GM03348 (cell line): ENCODE measurements around the gene MED13L.

Source experiments
- DNase-seq: peaks from one replicate; pipeline ENCODE4 v3.0.0; 2012; ENCODE audit warnings: low spot score

Gene MED13L

DNA sequence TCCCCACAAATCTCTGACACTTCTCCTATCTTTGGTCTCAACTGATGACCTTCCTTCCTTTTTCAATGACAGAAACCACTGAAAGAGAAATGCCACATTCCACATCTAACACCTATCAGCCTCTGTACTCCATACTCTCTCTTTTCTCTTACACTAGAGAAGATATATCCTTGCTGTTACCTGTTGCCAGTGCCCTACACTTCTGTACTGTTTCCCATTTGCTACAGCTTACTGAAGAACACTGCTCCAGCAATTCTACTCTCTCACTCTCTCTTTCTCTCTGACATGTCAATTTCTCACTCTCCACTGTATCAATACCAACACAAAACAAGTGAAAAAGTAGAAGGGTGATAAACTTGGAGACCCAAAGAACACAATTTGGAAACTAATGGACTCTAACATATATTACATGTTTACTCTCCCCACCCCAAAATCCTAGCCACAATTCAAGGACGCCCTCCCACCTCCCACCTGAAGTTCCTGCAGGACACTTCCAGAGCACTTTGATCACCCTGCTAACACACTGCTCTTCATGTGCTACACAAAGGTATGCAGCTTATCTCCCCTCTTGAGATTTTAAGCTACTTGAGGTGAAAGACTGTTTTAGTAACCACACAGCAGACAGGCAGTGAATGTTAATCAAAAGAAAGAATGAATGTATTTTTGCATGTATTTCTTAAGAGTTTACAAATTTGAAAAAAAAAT lies 95.0 kb downstream of the MED13L start:
- no peak for DNase-seq

DNA sequence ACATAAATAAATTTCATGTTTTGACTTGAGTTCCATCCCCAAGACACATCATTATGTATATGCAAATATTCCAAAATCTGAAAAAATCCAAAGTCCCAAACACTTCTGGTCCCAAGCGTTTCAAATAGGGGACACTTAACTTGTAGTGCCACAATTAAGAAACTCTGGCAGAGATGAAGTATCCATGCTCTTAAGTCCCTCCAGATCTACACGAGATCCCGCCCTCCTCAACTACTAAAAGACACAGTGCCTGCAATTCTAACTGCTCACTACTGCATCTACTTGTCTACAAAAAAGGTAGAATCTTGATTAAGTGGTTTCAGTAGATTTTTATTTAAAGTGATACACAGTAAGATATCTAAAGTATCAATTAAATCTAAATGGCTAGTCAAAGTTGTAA lies 97.0 kb downstream of the MED13L start:
- no peak for DNase-seq

DNA sequence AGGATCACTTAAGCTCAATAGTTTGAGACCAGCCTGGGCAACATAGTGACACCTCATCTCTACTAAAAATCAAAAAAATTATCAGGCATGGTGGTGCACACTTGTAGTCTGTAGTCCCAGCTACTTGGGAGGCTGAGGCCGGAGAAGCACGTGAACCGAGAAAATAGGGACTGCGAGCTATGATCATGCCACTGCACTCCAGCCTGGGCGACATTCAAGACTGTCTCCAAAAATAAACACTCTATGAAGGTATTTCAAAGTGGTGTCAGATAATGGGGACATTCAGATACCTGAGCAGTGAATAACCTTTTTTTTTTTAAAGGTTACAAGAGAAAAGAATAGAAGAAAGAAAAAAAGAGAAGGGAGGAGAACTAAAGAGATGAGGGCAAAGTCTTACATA lies 98.1 kb downstream of the MED13L start:
- no peak for DNase-seq

DNA sequence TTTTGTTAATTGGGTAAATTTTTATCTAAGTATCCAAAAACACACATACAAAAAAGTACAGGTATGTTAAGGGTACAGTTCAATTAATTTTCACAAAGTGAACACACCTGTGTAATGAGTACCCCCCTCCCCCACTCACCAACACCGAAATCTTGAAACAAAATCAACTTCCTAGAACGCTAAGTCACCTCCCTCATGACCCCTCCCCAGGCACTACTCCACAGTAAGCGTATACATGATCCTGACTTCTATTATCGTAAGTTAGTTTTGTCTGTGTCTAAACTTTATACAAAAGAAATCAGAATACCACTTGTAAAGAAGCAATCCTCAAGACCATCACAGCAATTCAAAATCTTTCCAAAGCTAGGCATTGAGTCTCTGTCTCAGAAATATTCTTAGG lies 100.5 kb downstream of the MED13L start:
- no peak for DNase-seq

DNA sequence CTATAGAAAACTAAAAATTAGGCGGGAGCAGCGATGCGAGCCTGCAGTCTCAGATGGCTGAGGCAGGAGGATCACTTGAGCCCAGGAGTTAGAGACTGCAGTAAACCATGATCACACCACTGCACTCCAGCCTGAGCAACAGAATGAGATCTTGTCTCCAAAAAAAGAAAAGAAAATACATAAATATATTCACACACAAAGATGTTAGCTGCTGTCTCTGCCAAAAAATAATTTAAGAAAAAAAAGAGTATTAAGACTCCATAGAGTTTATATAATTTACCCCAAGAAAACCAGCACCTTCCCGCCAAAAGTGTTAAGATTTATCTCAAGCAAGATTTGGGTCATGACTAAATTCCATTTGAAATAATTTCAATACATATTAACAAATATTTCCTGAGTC lies 102.6 kb downstream of the MED13L start:
- no peak for DNase-seq

DNA sequence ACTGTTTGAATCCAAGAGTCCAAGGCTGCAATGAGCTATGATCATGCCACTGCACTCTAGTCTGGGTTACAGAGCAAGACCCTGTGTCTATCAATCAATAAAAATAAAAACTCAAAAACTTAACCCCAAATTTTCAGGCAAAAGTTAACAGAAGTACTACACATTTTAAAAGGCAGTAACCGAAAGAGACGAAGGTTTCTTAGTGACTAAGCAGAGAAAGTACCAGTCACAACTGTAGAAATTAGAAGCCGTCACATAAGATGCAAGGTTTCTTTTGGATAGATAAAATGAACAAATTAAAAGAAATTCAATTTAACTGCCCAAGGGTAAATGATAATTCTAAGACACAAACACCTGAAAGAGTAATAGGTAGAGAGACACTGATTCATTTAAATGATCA lies 103.5 kb downstream of the MED13L start:
- DNase-seq: no peak

DNA sequence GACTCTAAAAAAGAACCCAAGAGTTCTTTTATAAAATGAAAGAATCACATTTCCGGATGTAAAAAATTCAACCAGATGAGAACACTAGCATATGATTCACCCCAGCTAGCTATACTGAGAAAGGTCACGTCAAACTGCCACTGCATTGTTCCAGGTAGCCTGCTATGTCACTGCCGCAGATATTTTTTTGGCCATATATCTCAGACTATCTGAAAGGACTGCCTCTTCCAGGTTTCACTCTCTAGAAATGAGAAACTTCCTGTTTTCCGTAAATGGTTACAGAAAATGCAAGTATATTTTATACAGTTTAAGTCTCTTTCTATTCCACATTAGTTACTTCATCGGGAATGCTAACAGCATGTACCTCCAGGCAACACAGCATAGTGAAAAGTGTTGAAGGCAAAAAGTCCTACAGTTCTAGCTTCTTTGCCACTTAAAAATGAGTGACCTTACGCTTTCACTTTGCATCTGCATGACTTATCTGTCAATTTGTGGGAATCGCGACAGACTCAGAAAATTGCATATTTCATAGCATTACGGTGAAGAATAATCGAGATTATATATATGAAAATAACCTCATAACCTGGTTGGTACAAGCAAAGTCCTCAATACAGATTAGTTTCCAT lies 105.2 kb downstream of the MED13L start:
- no peak for DNase-seq

DNA sequence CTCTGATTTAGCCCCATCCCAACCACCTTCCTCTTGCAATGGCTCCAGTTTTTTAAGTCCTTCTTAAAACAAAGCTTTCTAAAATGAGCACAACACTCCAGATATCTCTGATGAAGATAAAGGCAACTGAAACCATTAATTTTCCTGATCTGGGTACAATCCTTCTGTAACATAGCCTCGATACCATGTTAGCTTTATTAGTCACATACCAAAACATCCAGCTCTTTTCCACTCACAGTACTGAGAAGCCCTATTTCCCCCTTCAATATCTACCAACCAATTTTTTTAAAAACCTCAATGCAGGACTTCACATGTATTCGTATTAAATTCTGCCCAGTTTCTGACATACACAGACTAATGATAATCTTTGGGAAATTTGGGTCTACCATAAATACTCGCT lies 105.9 kb downstream of the MED13L start:
- no peak for DNase-seq

DNA sequence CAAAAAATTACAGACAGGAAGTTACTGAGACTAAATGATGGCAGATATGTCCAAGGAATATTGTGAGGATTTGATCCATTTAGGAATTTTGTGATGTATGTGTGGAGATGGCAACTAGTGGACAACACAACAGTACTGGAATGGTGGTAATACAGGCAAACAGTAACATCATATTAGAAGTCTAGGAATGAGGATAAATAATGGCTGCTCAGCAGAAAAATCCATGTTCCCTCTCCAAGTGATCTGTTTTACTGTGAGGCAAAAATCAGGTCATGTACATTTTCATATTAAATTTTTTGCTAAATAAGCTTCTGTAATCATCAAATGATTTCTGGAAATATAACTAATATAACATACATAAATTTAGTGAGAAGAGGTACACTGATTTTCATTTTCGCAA lies 108.4 kb downstream of the MED13L start:
- DNase-seq: no peak

DNA sequence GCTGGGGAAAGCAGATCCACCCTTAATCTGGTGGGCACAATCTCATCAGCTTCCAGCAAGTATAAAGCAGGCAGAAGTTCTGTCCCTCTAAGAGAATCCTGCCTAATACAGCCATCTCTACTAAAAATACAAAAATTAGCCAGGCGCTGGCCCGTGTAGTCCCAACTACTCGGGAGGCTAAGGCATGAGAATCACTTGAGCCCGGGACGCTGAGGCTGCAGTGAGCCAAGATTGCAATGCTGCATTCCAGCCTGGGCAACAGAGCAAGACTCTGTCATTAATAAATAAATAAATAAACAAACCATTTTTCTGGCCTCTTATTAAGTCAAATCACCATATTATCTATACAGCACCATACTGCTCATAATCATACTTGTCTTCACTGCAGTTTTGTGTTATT lies 111.2 kb downstream of the MED13L start:
- DNase-seq: no peak

DNA sequence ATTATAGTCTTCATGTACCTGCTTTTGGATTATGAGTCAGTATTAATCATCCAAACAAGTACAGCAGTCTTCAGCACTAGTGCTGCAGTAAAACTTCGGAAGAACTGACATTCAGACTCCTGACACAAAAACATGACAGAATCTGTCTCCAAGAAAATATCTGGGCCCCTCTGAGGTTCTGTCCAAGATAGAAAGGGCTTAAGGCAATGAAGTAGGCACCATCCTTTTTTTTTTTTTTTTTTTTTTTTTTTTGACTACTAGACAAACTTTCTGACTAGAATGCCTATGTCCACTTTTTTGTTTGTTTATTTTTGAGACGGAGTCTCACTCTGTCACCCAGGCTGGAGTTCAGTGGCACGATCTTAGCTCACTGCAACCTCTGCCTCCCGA lies 112.5 kb downstream of the MED13L start:
- DNase-seq: peak; percentile 27

DNA sequence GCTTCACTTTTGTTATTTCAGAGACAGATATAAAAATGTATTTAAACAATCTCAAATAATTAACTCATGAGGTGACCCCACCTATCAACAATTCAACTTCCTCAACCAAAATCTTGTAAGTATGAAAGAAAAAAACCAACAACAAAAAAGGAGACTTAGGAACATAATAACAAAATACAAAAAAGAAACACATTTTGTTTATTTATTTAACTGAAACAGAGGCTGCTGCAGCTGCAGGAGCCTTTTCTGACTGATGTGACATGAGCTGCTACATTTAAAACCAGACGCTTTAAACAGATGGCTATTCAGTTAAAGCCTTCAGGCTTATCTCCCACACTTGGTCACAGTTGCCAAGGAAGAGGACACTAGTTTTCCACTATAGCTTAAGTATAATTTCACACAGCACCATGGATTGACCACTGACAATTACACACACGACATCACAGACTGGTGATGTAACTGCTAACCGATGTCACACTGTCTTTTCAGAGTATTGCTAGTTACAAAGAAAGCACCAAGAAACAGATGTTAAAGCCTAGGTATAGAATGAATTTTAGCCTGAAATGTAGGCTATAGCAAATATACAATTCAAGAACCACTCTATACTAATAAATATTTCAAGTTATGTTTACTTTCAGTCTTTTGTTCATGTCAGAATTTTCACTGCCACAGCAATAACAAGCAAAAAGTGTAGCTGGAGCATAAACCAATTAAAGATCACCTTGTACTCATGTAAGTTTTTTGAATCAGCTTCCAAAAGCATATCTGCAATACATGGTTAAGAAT lies 113.0 kb downstream of the MED13L start:
- DNase-seq: no peak

DNA sequence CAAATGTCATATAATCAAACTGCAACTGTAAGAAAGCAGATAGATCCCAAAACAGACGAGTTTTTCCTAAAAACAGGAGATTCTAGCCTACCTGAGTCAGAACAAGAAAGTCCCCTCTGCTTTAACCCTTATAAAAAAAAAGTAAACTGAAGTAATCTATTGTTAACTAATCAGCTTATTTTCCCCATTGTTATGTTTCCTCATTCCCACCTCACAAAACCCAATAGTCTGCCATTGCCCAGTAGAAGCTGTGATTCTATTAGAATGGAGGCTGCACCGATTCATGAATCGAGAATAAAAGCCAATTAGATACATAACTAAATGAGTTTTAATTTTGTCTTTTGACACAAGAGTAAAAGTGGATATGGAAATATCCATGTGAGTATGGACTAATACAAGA lies 115.4 kb downstream of the MED13L start:
- no peak for DNase-seq

DNA sequence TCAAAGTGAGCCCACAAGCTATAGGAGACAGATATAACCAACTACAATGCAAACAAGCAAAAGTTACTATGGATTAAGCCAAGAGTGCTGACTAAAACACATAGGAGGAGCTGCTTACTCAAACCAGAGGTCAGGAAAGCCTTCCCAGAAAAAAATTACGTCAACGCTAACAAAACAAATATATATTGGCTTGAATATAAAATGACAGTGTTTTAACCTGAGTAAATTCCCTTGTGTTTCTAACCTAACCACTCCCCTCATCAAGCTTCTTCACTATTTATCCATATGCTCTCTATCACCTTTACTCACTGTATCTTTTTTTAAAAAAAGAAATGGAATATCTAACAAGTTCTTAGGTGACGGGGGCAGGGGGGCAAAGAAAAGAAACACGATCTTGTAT lies 115.9 kb downstream of the MED13L start:
- no peak for DNase-seq

DNA sequence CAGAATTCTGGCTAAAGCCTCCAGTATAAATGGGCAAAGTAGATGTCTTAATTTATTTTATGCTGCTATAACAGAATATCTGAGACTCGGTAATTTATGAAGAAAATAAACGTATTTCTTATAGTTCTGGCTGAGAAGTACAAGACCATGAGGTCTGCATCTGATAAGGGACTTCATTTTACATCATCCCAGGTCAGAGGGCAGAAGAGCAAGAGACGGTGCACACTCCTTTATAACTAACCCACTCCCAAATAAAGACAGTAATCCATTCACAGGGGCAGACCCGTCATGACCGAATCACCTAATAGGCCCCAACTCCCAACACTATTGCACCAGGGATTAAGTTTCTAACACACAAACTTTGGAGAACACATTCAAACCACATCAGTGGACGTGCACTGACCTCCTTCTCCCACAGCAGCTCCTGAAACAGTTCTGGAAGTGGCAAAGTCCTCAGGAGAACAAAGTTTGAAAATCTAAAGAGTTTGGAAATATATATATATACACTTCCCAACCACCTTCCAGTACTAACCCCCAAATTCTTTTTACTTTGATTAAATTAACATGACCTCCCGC lies 116.5 kb downstream of the MED13L start:
- DNase-seq: no peak

DNA sequence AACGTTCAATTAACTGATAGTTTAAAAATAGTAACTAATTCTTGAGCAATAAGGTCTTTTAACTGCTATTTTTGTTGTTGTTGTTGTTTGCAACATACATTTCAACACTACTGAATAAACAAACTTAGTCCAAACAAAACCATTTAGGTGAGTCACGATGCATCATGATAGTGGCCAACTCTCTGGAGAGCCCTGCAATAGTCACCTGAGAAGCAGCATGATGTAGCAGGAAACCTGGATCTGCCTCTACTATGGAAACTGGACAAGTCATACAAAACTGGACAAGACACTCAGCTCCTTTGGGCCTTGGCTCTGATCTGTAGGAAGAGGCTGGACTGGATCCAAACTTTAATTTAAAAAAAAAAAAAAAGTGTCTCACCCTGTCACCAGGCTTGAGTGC lies 117.3 kb downstream of the MED13L start:
- DNase-seq: no peak

DNA sequence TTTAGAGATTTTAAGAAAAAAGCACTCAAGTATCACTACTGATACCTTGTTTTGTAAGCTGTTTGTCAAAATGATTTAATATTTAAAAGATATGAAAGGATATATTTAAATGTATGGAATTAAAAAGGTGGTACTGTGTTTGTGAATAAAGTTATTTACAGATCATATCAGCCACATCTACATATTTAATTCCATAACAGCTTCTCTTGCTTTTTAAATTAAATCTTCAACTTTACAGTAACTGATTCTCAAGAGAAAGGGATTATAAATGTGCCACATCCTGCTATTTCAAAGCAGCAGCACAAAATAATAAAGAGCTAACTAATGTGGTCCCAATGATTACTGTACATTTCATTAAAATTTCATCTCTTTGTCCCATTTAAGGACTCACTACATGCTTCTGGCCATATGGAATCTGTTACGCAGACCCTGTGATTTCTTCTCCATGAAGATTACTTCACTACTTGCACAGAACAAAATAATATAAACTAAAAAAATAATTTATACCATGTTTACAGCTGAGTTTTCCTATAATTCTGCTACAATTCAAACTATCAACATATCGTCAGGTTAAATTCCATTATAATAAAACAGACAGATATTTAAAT lies 117.8 kb downstream of the MED13L start:
- DNase-seq: no peak

DNA sequence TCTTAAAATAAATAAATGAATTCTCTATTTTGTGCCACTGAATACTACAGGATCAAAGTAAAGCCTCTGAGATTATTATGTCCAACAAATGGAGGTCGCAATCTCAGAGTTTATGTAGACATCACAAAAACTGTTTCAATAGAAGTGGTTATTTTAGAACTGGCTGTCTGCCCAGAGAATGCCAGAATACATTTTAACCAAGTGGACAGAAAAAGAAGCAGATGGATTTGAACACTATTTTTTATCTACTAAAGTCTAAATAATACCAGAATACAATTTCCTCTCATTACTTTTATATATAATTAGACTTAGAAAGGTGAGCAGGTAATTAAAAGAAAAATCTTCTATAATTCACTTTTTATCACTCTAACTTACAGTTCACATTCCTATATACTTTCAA lies 118.3 kb downstream of the MED13L start:
- DNase-seq: no peak

DNA sequence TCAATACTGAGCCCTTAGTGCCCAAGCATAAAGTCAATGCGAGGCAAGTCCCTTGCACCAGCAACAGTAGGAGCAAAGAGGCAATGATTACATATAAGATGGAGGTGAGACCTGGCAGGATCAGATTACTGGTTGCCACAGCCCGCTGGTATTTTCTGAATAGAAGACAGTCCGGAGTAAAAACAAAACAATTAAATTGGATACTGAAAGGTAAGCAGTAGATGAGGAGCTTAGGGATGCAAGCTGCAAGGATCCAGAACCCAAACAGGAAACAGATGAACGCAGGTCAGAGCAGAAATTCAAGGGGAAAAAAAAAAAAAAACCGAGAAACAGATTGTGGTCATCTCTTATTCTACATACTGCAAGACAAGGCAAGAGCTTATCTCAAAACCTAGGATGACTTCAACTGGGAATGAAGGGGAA lies 119.6 kb downstream of the MED13L start:
- DNase-seq: no peak

DNA sequence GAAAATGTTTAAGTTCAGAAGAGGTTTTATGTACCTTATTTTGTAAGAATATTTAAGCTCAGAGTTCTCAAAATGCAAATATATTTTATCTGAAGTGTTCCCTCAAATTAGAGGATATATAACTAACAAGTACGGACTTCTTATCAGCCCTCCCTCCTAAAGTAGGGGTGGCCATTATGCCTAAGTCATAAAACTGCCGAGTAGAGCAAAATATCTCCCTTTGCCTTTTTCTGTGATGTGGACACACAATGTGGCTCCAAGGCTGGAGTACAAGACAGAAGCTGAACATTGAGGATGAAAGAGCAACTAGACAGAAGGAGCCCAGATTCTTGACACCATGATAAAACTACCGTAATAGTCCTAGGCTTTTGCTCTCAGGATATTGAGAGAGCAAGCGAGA lies 120.9 kb downstream of the MED13L start:
- no peak for DNase-seq

DNA sequence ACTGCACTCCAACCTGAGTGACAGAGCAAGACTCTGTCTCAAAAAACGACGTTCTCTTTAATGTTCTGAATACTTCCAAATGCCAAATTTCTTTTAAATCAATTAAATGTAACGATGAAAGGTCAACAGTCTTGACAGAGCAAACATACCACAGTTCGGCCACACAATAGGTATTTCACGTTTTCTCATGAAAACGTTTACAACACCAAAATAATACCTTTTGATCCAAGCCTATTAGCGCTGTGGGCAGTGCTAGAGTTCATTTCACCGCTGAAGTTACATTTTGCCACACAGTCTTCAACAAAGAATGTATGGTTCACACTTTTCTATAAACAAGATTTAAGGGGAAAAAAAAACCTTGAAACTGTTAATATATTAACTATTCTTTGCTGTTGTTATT lies 122.1 kb downstream of the MED13L start:
- DNase-seq: no peak

DNA sequence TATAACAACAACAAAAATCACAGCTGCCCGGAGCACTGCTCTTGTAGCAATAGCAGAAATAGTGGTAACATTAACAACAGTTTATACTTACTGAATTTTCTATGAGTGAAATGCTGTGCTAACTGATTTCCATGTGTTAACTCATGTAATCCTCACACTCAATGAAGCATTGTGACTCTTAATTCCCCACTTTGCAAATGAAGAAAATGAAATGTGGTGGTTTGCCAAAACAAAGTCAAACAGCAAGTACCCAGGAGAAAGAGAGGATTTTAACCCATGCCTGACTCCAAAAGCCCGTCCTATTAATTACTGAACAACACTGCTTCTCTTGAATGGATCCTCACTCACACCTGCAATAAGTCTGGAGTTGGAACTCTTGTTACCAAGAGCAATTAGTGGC lies 123.5 kb downstream of the MED13L start:
- DNase-seq: no peak

DNA sequence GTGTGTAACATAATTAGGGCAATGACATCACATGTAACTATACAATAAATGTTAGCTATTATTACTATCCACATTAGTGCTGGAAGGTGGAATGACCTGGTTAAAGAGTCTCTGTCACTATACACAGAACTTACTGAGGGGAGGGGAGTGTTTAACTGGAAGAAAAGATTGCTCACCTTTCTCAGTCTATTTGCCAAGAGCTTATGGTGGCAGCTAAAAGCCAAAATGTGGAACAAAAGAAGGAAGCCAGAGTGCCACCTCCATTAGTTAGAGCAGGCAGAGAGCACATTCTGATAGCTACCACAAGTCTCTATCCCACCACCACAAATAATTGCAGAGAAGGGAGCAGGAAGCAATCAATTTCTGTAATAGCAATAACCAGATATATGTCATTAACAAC lies 124.4 kb downstream of the MED13L start:
- DNase-seq: no peak
